Omental fat pad (tissue), 4 donors: Measurements from ENCODE around the gene CENPI. TPM values are rescaled to one million over a fixed set of nuclear protein-coding genes. Genes with fewer than 3 reads are reported as not detected.

Experiments
- ATAC-seq: fragments of 150-250 bp; one replicate; pipeline ENCODE4 v1.9.1; 2016; ENCODE audit warnings: mild to moderate bottlenecking, moderate library complexity; ENCODE audit not compliant: low FRiP score
- DNase-seq: peaks from one replicate; pipeline ENCODE4 v3.0.0-alpha.2; 2019; ENCODE audit warnings: low spot score
- CTCF ChIP-seq, 3 donors: fragments of 450-650 bp; IDR thresholded peaks; one replicate each; pipeline ENCODE4 v1.5.1; 2016 to 2017; ENCODE audit warnings: antibody characterized with exemption in 3 of 3, mild to moderate bottlenecking in 3 of 3, moderate library complexity in 2 of 3
- total RNA-seq, 4 donors: library from RNA; depleted of rRNA; stranded (reverse); fragments of >200 nt; gene quantifications; one replicate each; pipeline ENCODE4 v1.1.0, GENCODE V29; 2016

CENPI gene
- total RNA-seq, 4 donors from 2014 or later: 0.65 to 2.4 (median 1.4) TPM

GRCh38 chrX:101117701-101118100 is 19.7 kb downstream of the CENPI start:
- ATAC-seq (no peak), DNase-seq (no peak)
- no peak for TF ChIP-seq CTCF (IDR thresholded peaks at IDR 0.05)

GRCh38 chrX:101136235-101136634 is 38.2 kb downstream of the CENPI start:
- no peak for DNase-seq
- no peak for TF ChIP-seq CTCF (IDR thresholded peaks at IDR 0.05)
- ATAC-seq: no peak

Other genes starting within 250 kb of the CENPI start
- under 1 TPM in 2 of 4 donors, not detected in 2; 0.25 to 0.84 TPM for gene NOX1, start 223.8 kb upstream of the CENPI start, total RNA-seq
- under 1 TPM in 2 of 4 donors, not detected in 2; 0.12 to 0.28 TPM for gene XKRX, start 169.3 kb upstream of the CENPI start, total RNA-seq
- not detected for gene ARL13A, start 128.5 kb upstream of the CENPI start, total RNA-seq
- 10 to 100 TPM in 3 of 4 donors, 1 to 10 TPM in 1; 6.8 to 25.7 (median 11.6) TPM for gene TRMT2B, start 46.1 kb upstream of the CENPI start, total RNA-seq
- 1 to 10 TPM in 1 of 4 donors, under 1 TPM in 2, not detected in 1; 0.19 to 1.6 (median 0.36) TPM for gene TMEM35A, start 19.3 kb upstream of the CENPI start, total RNA-seq
- under 1 TPM; under 0.01 to 0.31 (median 0.14) TPM for gene DRP2, start 121.6 kb downstream of the CENPI start, total RNA-seq
- gene TAF7L, start 193.1 kb downstream of the CENPI start, total RNA-seq: under 1 TPM in 2 of 4 donors, not detected in 2; 0.24 to 0.63 TPM